Gastrocnemius medialis (tissue), 4 donors: ENCODE measurements around the gene PDSS2. TPM values are rescaled to one million over a fixed set of nuclear protein-coding genes. Genes with fewer than 3 reads are reported as not detected.

Experiments
- ATAC-seq, 2 donors: fragments of 150-250 bp; one replicate each; pipeline ENCODE4 v1.9.1; 2016
- DNase-seq, 2 donors: peaks; one replicate each; pipeline ENCODE4 v3.0.0-alpha.2; 2019
- H3K27ac ChIP-seq, 4 donors: fragments of 200-600 bp; sonication (generic); 1 replicate in 1 of 4; 2 replicates in 3 of 4; pipeline ENCODE4 v1.5.1; 2016 to 2018; ENCODE audit warnings: mild to moderate bottlenecking in 2 of 4, moderate library complexity in 1 of 4
- H3K27me3 ChIP-seq, 3 donors: fragments of 200-600 bp; sonication (generic) in 2 of 3; 1 replicate in 1 of 3; 2 replicates in 2 of 3; pipeline versions ENCODE4 v1.5.1 to v1.6.0; 2016 to 2019; ENCODE audit warnings: mild to moderate bottlenecking in 1 of 3, moderate library complexity in 1 of 3
- H3K36me3 ChIP-seq, 2 donors: fragments of 200-600 bp; sonication (generic) in 1 of 2; one replicate each; pipeline ENCODE4 v1.5.1; 2017 to 2018
- H3K4me1 ChIP-seq, 2 donors: fragments of 200-600 bp; sonication (generic) in 1 of 2; one replicate each; pipeline ENCODE4 v1.5.1; 2016 to 2017; ENCODE audit warnings: mild to moderate bottlenecking in 2 of 2
- H3K4me3 ChIP-seq, 4 donors: fragments of 200-600 bp; sonication (generic) in 3 of 4; 1 replicate in 1 of 4; 2 replicates in 3 of 4; pipeline ENCODE4 v1.5.1; 2016 to 2019; ENCODE audit warnings: mild to moderate bottlenecking in 2 of 4
- H3K9me3 ChIP-seq, 3 donors: fragments of 200-600 bp; sonication (generic) in 2 of 3; 1 replicate in 1 of 3; 2 replicates in 2 of 3; pipeline ENCODE4 v1.5.1; 2016 to 2019
- CTCF ChIP-seq, 5 experiments: fragments of 450-650 bp in 3 of 5; fragments of 200-600 bp in 2 of 5; sonication (generic) in 2 of 5; IDR thresholded peaks in 4 of 5; conservative IDR thresholded peaks in 1 of 5; 1 replicate in 4 of 5; 2 replicates in 1 of 5; pipeline ENCODE4 v1.5.1; 2016 to 2019; ENCODE audit warnings: antibody characterized with exemption in 5 of 5, mild to moderate bottlenecking in 3 of 5, moderate library complexity in 3 of 5
- POLR2A ChIP-seq, 2 donors: fragments of 450-650 bp; IDR thresholded peaks; one replicate each; pipeline ENCODE4 v1.6.1; 2017; ENCODE audit warnings: antibody characterized with exemption in 2 of 2, mild to moderate bottlenecking in 2 of 2, moderate library complexity in 2 of 2
- in situ Hi-C, 4 donors: fragments of 200-750 bp; cut with MboI; loops; one replicate each; pipeline versions ENCODE4 v1.15.0 to v1.8.0; 2017; ENCODE audit warnings: low sequenced_read_pairs in 4 of 4
- intact Hi-C: fragments of 100-400 bp; cut with DNase I; formaldehyde crosslinking; loops from one replicate; pipeline ENCODE4 v1.15.1; 2023; ENCODE audit warnings: low total_unique reads
- total RNA-seq, 4 donors: library from RNA; depleted of rRNA; stranded (reverse); fragments of >200 nt; gene quantifications; one replicate each; pipeline versions ENCODE4 v1.1.0 to v1.2.3, GENCODE V29; 2016

Gene PDSS2
- total RNA-seq, 4 donors from 2014 or later: 6.6 to 14.3 (median 10.0) TPM

GRCh38 chr6:107321793-107322192 lies 137.6 kb downstream of the PDSS2 start:
- H3K27ac ChIP-seq: no peak overlapping the region
- in situ Hi-C loops: loop anchor here in 2 of 4 donors (25.0 kb wide), 2 partner anchors 366 to 391 kb away; no protein-coding TSS in a partner anchor
- no peaks in the 10 kb centered on the region for H3K4me1 ChIP-seq
- H3K27me3 ChIP-seq: no peaks in the 10 kb centered on the region
- TF ChIP-seq POLR2A (IDR thresholded peaks at IDR 0.05) (no peak), CTCF (IDR thresholded peaks at IDR 0.05 in 4 of 5, conservative IDR thresholded peaks at IDR 0.05 in 1 of 5) (no peak)
- H3K36me3 ChIP-seq: no peaks in the 10 kb centered on the region
- no peak for ATAC-seq
- no peak overlapping the region for H3K4me3 ChIP-seq
- H3K9me3 ChIP-seq: no peaks in the 10 kb centered on the region
- no peak for DNase-seq
- intact Hi-C loops: no loop called here

GRCh38 chr6:107319906-107320530 lies 139.3 kb downstream of the PDSS2 start:
- in situ Hi-C loops (loop anchor here in 2 of 4 donors (25.0 kb wide), 2 partner anchors 367 to 392 kb away; no protein-coding TSS in a partner anchor), intact Hi-C loops (loop anchor here (10.0 kb wide), 2 partner anchors 115 to 385 kb away; no protein-coding TSS in a partner anchor)
- Histone ChIP-seq H3K27ac (no peak overlapping the region), H3K36me3 (no peaks in the 10 kb centered on the region), H3K27me3 (no peaks in the 10 kb centered on the region), H3K9me3 (no peaks in the 10 kb centered on the region), H3K4me1 (peaks cover 0 to 6% of the 10 kb centered on the region in 2 donors), H3K4me3 (no peak overlapping the region)
- TF ChIP-seq POLR2A (IDR thresholded peaks at IDR 0.05) (no peak), CTCF (IDR thresholded peaks at IDR 0.05 in 4 of 5, conservative IDR thresholded peaks at IDR 0.05 in 1 of 5) (no peak)
- ATAC-seq (no peak), DNase-seq (no peak)

GRCh38 chr6:107318100-107318736 lies 141.1 kb downstream of the PDSS2 start:
- Histone ChIP-seq H3K9me3 (no peaks in the 10 kb centered on the region), H3K27me3 (no peaks in the 10 kb centered on the region), H3K27ac (no peak overlapping the region), H3K36me3 (no peaks in the 10 kb centered on the region), H3K4me1 (peaks cover 0 to 7% of the 10 kb centered on the region in 2 donors), H3K4me3 (no peak overlapping the region)
- intact Hi-C loops (loop anchor here (1.0 to 10.0 kb wide), 3 partner anchors 117 to 387 kb away; no protein-coding TSS in a partner anchor), in situ Hi-C loops (loop anchor here in 2 of 4 donors (25.0 kb wide), 2 partner anchors 369 to 394 kb away; no protein-coding TSS in a partner anchor)
- peak; percentile 74 to 88 for ATAC-seq
- DNase-seq: peak; percentile 11 to 34
- TF ChIP-seq CTCF (IDR thresholded peaks at IDR 0.05 in 4 of 5, conservative IDR thresholded peaks at IDR 0.05 in 1 of 5) (peak in 4 of 5 experiments; percentile 35 to 61 (median 42)), POLR2A (IDR thresholded peaks at IDR 0.05) (no peak)

- Histone ChIP-seq H3K27ac (no peak overlapping the region), H3K27me3 (no peaks in the 10 kb centered on the region), H3K4me1 (peaks cover 0 to 7% of the 10 kb centered on the region in 2 donors), H3K9me3 (no peaks in the 10 kb centered on the region), H3K4me3 (no peak overlapping the region), H3K36me3 (no peaks in the 10 kb centered on the region)
- in situ Hi-C loops (loop anchor here in 2 of 4 donors (25.0 kb wide), 2 partner anchors 372 to 397 kb away; no protein-coding TSS in a partner anchor), intact Hi-C loops (loop anchor here (10.0 kb wide), 2 partner anchors 120 to 390 kb away; no protein-coding TSS in a partner anchor)
- TF ChIP-seq CTCF (IDR thresholded peaks at IDR 0.05 in 4 of 5, conservative IDR thresholded peaks at IDR 0.05 in 1 of 5) (no peak), POLR2A (IDR thresholded peaks at IDR 0.05) (no peak)
- DNase-seq (no peak), ATAC-seq (no peak)
Observed at GRCh38 chr6:107315114-107315513, 144.2 kb downstream of the PDSS2 start.
